Neural progenitor cell (in vitro differentiated cells): ENCODE measurements around the gene HK1. TPM values are rescaled to one million over a fixed set of nuclear protein-coding genes. Genes with fewer than 3 reads are reported as not detected.

Experiments
- DNase-seq: peaks from one replicate; pipeline ENCODE4 v3.0.0-alpha.2; 2016; ENCODE audit warnings: low spot score
- H2AFZ ChIP-seq: fragments of 200-600 bp; sonication (generic); replicated peaks from 2 replicates; pipeline ENCODE4 v1.6.1; 2016; ENCODE audit warnings: antibody characterized with exemption
- H3F3A ChIP-seq: fragments of 200-600 bp; sonication (generic); 2 replicates; pipeline ENCODE4 v1.6.1; 2016; ENCODE audit warnings: antibody characterized with exemption, low read depth
- H3K27ac ChIP-seq: fragments of 200-600 bp; sonication (generic); 2 replicates; pipeline ENCODE4 v1.5.1; 2016; ENCODE audit warnings: mild to moderate bottlenecking
- H3K27me3 ChIP-seq: fragments of 200-600 bp; sonication (generic); 2 replicates; pipeline ENCODE4 v1.6.1; 2016; ENCODE audit warnings: mild to moderate bottlenecking, moderate library complexity
- H3K36me3 ChIP-seq: fragments of 200-600 bp; sonication (generic); 2 replicates; pipeline ENCODE4 v1.5.1; 2016
- H3K4me1 ChIP-seq: fragments of 200-600 bp; sonication (generic); 2 replicates; pipeline ENCODE4 v1.6.1; 2016; ENCODE audit warnings: mixed run types
- H3K4me2 ChIP-seq: fragments of 200-600 bp; sonication (generic); 2 replicates; pipeline ENCODE4 v1.6.1; 2016
- H3K4me3 ChIP-seq: fragments of 200-600 bp; sonication (generic); 2 replicates; pipeline ENCODE4 v1.5.1; 2016
- H3K79me2 ChIP-seq: fragments of 200-600 bp; sonication (generic); 2 replicates; pipeline ENCODE4 v1.6.1; 2016; ENCODE audit warnings: low read depth
- H3K9ac ChIP-seq: fragments of 200-600 bp; sonication (generic); 2 replicates; pipeline ENCODE4 v1.6.1; 2016
- H3K9me3 ChIP-seq: fragments of 200-600 bp; sonication (generic); 2 replicates; pipeline ENCODE4 v1.5.1; 2016; ENCODE audit warnings: low read depth
- H4K20me1 ChIP-seq: fragments of 200-600 bp; sonication (generic); 2 replicates; pipeline ENCODE4 v1.6.1; 2016; ENCODE audit warnings: low read depth
- H3K27ac Mint-ChIP-seq: 3 replicates; pipeline ENCODE4 v1.8.0; 2021; ENCODE audit warnings: mixed read lengths
- H3K27me3 Mint-ChIP-seq: 2 replicates; pipeline ENCODE4 v1.8.0; 2022; ENCODE audit warnings: low read depth, mild to moderate bottlenecking, inconsistent platforms, moderate library complexity, mixed read lengths; ENCODE audit not compliant: insufficient read depth
- H3K36me3 Mint-ChIP-seq: 3 replicates; pipeline ENCODE4 v1.8.0; 2021; ENCODE audit warnings: mixed read lengths
- H3K4me1 Mint-ChIP-seq: 3 replicates; pipeline ENCODE4 v1.8.0; 2021; ENCODE audit warnings: mixed read lengths
- H3K4me3 Mint-ChIP-seq: 3 replicates; pipeline ENCODE4 v1.8.0; 2021; ENCODE audit warnings: mild to moderate bottlenecking, moderate library complexity, mixed read lengths
- H3K9me3 Mint-ChIP-seq: 3 replicates; pipeline ENCODE4 v1.8.0; 2020; ENCODE audit warnings: mixed read lengths
- EZH2 ChIP-seq: fragments of 200-600 bp; sonication (generic); IDR thresholded peaks from 2 replicates; pipeline ENCODE4 v1.6.1; 2017; ENCODE audit warnings: antibody characterized with exemption, mild to moderate bottlenecking, moderate library complexity
- EZH2phosphoT487 ChIP-seq: fragments of 200-600 bp; sonication (generic); IDR thresholded peaks from 2 replicates; pipeline ENCODE4 v1.6.1; 2017; ENCODE audit warnings: antibody characterized with exemption
- total RNA-seq: library from RNA; depleted of rRNA; stranded (reverse); fragments of >200 nt; gene quantifications from 2 replicates; pipeline ENCODE4 v1.2.3, GENCODE V29; 2015; ENCODE audit warnings: low replicate concordance
- TF ChIP-seq, protein P1 (sequence below): fragments of 200-600 bp; sonication (generic); IDR thresholded peaks from 2 replicates; pipeline ENCODE4 v1.5.1; 2017; ENCODE audit warnings: antibody characterized with exemption, mild to moderate bottlenecking

HK1 gene
- total RNA-seq, 1 donor from 2014 or later: 30.1 TPM

DNA sequence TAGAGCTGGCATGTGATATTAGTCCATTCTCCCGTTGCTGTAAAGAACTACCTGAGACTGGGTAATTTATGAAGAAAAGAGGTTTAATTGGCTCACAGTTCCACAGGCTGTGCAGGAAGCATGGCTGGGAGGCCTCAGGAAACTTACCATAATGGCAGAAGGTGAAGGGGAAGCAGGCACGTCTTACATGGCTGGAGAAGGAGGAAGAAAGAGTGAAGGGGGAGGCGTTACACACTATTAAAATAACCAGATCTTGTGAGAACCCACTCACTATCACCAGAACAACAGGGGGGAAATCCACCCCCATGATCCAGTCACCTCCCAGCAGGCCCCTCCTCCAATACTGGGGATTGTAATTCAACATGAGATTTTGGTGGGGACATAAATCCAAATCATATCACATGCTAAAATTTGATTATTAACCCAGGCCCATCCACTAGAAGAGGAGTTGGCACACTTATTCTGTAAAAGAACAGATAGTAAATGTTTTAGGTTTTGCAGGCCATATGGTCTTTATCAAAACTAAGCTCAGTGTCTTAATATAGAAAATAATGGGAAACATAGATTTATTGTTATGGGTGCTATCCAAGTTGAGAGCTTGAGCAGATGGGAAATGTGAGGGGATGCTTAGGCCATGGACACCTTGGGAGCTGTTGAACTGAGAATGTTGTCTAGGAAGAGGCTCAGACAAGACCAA, 18.6 kb upstream of the HK1 start:
- Mint-ChIP-seq H3K4me1 (no peaks in the 10 kb centered on the region), H3K27ac (no peak overlapping the region), H3K36me3 (no peaks in the 10 kb centered on the region), H3K27me3 (peaks cover 5% of the 10 kb centered on the region), H3K4me3 (no peak overlapping the region), H3K9me3 (no peaks in the 10 kb centered on the region)
- DNase-seq: no peak
- no peaks in the 10 kb centered on the region for H3K79me2 ChIP-seq
- TF ChIP-seq EZH2phosphoT487: no peak
- TF ChIP-seq EZH2: no peak
- TF ChIP-seq, protein P1, sequence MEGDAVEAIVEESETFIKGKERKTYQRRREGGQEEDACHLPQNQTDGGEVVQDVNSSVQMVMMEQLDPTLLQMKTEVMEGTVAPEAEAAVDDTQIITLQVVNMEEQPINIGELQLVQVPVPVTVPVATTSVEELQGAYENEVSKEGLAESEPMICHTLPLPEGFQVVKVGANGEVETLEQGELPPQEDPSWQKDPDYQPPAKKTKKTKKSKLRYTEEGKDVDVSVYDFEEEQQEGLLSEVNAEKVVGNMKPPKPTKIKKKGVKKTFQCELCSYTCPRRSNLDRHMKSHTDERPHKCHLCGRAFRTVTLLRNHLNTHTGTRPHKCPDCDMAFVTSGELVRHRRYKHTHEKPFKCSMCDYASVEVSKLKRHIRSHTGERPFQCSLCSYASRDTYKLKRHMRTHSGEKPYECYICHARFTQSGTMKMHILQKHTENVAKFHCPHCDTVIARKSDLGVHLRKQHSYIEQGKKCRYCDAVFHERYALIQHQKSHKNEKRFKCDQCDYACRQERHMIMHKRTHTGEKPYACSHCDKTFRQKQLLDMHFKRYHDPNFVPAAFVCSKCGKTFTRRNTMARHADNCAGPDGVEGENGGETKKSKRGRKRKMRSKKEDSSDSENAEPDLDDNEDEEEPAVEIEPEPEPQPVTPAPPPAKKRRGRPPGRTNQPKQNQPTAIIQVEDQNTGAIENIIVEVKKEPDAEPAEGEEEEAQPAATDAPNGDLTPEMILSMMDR: no peak
- no peaks in the 10 kb centered on the region for H3K27me3 ChIP-seq
- H3K4me2 ChIP-seq: no peak overlapping the region
- no peaks in the 10 kb centered on the region for H3F3A ChIP-seq
- H3K9ac ChIP-seq: no peak overlapping the region
- H3K27ac ChIP-seq: no peak overlapping the region
- no peaks in the 10 kb centered on the region for H3K36me3 ChIP-seq
- H2AFZ ChIP-seq: no peak overlapping the region
- H3K4me1 ChIP-seq: no peaks in the 10 kb centered on the region
- no peaks in the 10 kb centered on the region for H4K20me1 ChIP-seq
- no peak overlapping the region for H3K4me3 ChIP-seq
- no peaks in the 10 kb centered on the region for H3K9me3 ChIP-seq

DNA sequence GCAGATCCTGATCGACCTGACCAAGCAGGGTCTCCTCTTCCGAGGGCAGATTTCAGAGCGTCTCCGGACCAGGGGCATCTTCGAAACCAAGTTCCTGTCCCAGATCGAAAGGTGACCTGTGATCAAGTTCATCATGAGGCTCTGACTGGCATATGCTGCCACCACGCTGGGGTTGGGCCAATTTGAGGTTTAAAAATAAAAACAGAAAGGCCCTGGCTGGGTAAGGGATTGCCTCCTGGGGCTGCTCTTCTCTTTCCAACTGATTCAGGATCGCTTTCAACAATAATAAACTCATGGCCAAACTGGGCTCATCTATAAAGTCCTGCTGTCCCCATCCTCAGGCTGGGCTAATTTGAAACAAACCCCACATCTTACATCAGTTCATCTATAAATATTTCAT, 17.1 kb upstream of the HK1 start:
- no peak overlapping the region for H3K27ac ChIP-seq
- H3K79me2 ChIP-seq: no peaks in the 10 kb centered on the region
- TF ChIP-seq EZH2 (no peak), EZH2phosphoT487 (no peak)
- TF ChIP-seq, protein P1: no peak
- H3K27me3 ChIP-seq: no peaks in the 10 kb centered on the region
- DNase-seq: no peak
- no peaks in the 10 kb centered on the region for H3F3A ChIP-seq
- H3K4me3 ChIP-seq: no peak overlapping the region
- no peak overlapping the region for H2AFZ ChIP-seq
- Mint-ChIP-seq H3K4me1 (no peaks in the 10 kb centered on the region), H3K4me3 (no peak overlapping the region), H3K27ac (no peak overlapping the region), H3K27me3 (peaks cover 3% of the 10 kb centered on the region), H3K9me3 (no peaks in the 10 kb centered on the region), H3K36me3 (no peaks in the 10 kb centered on the region)
- H3K36me3 ChIP-seq: no peaks in the 10 kb centered on the region
- H3K4me1 ChIP-seq: no peaks in the 10 kb centered on the region
- no peak overlapping the region for H3K4me2 ChIP-seq
- H3K9ac ChIP-seq: no peak overlapping the region
- H3K9me3 ChIP-seq: no peaks in the 10 kb centered on the region
- H4K20me1 ChIP-seq: no peaks in the 10 kb centered on the region

DNA sequence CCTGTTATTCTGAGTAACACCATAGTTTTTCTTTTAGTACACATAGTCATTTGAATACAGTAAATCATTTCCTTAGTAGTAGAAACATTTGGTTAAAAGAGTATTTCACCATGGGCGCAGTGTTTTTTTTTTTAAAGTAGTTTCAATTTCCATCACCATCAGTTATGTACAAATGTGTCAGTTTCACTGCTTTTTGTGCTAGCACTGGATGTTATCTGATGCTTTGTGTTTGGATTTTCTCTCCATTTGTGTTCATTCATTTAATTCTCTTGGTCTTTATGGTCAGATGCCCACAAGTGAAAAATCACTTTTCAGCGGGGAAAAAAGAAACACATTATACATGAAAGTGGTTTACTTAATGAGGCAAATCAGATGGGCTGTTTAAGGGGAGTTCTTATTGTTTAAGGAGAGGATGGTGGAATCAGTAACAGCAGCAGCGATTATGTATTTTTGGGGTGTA, 16.0 kb upstream of the HK1 start:
- no peak for DNase-seq
- TF ChIP-seq EZH2: no peak
- TF ChIP-seq EZH2phosphoT487: no peak
- TF ChIP-seq, protein P1: no peak
- no peaks in the 10 kb centered on the region for H3K4me1 Mint-ChIP-seq
- Histone ChIP-seq H3K9me3 (no peaks in the 10 kb centered on the region), H3K27me3 (no peaks in the 10 kb centered on the region), H3K4me3 (no peak overlapping the region), H3K36me3 (no peaks in the 10 kb centered on the region), H3K27ac (no peak overlapping the region), H3K79me2 (no peaks in the 10 kb centered on the region), H4K20me1 (no peaks in the 10 kb centered on the region), H3K9ac (no peak overlapping the region), H2AFZ (no peak overlapping the region), H3K4me2 (no peak overlapping the region), H3K4me1 (no peaks in the 10 kb centered on the region), H3F3A (no peaks in the 10 kb centered on the region)
- no peak overlapping the region for H3K27ac Mint-ChIP-seq
- no peaks in the 10 kb centered on the region for H3K9me3 Mint-ChIP-seq
- H3K36me3 Mint-ChIP-seq: no peaks in the 10 kb centered on the region
- H3K4me3 Mint-ChIP-seq: no peak overlapping the region
- peaks cover 3% of the 10 kb centered on the region for H3K27me3 Mint-ChIP-seq
